ENCODE results near the gene TSPOAP1. TPM values are rescaled to one million over a fixed set of nuclear protein-coding genes. Genes with fewer than 3 reads are reported as not detected.

The TSPOAP1 gene
- total RNA-seq, 1 donor from 2014 or later: 0.05 TPM

DNA sequence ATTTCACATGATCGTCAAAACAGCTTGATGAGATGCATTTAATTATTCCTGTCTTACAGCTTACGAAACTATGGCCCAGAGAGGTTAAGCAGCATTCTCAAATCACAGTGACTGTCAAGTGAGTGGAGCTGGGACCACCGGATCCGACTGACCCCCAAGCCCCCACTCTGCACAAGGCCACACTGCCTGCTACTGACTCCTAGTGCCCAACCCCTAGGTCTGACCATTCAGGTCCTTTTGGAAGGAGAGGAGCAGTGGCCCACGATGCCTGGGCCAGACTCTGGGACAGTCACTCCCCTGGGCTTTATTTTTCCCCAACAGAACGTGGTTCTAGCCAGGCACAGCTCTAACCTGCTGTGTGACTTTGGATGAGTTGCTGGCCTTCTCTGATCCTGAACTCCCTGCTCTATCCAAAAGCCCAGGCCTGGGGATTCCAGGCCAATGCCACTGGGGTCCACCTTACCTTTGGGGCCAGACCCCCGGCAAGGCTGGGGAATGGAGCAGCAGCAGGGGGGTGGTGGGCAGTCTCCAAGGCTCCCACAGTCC, 9.9 kb downstream of the TSPOAP1 start:
- Mint-ChIP-seq H3K9me3 (ENCODE audit: unreplicated experiment) (no peaks in the 10 kb centered on the region), H3K36me3 (ENCODE audit: unreplicated experiment) (no peaks in the 10 kb centered on the region), H3K27me3 (ENCODE audit: unreplicated experiment) (peaks cover 3% of the 10 kb centered on the region), H3K4me3 (ENCODE audit: unreplicated experiment) (no peak overlapping the region), H3K4me1 (ENCODE audit: unreplicated experiment) (no peaks in the 10 kb centered on the region), H3K27ac (ENCODE audit: unreplicated experiment) (no peak overlapping the region)
- TF ChIP-seq, protein P1, sequence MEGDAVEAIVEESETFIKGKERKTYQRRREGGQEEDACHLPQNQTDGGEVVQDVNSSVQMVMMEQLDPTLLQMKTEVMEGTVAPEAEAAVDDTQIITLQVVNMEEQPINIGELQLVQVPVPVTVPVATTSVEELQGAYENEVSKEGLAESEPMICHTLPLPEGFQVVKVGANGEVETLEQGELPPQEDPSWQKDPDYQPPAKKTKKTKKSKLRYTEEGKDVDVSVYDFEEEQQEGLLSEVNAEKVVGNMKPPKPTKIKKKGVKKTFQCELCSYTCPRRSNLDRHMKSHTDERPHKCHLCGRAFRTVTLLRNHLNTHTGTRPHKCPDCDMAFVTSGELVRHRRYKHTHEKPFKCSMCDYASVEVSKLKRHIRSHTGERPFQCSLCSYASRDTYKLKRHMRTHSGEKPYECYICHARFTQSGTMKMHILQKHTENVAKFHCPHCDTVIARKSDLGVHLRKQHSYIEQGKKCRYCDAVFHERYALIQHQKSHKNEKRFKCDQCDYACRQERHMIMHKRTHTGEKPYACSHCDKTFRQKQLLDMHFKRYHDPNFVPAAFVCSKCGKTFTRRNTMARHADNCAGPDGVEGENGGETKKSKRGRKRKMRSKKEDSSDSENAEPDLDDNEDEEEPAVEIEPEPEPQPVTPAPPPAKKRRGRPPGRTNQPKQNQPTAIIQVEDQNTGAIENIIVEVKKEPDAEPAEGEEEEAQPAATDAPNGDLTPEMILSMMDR (IDR thresholded peaks at IDR 0.05): no peak
- DNase-seq (ENCODE audit: extremely low spot score, unreplicated experiment): no peak

DNA sequence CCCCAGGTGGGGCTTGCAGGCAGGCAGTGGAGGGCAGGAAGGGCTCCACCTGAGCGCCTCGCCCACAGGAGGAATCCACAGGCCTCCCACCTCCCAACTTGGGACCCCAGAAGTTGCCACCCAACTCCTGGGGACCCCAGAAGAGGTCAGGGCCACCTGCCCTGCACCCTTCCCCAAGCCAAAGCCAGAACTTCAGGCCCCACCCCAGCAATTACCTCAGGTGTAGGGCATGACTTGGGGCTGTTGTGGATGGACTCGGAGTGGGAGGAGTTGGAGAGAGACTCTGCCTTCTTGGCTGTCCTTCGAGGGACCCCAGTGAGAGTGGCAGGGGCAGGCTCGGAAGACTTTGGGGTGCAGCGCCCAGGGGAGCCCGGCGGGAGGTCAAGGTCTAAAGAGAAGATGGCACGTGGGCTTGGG, 10.5 kb downstream of the TSPOAP1 start:
- Mint-ChIP-seq H3K27ac (ENCODE audit: unreplicated experiment) (no peak overlapping the region), H3K4me3 (ENCODE audit: unreplicated experiment) (no peak overlapping the region), H3K4me1 (ENCODE audit: unreplicated experiment) (no peaks in the 10 kb centered on the region), H3K27me3 (ENCODE audit: unreplicated experiment) (peaks cover 8% of the 10 kb centered on the region), H3K36me3 (ENCODE audit: unreplicated experiment) (no peaks in the 10 kb centered on the region), H3K9me3 (ENCODE audit: unreplicated experiment) (no peaks in the 10 kb centered on the region)
- TF ChIP-seq, protein P1 (IDR thresholded peaks at IDR 0.05): no peak
- no peak for DNase-seq (ENCODE audit: extremely low spot score, unreplicated experiment)

DNA sequence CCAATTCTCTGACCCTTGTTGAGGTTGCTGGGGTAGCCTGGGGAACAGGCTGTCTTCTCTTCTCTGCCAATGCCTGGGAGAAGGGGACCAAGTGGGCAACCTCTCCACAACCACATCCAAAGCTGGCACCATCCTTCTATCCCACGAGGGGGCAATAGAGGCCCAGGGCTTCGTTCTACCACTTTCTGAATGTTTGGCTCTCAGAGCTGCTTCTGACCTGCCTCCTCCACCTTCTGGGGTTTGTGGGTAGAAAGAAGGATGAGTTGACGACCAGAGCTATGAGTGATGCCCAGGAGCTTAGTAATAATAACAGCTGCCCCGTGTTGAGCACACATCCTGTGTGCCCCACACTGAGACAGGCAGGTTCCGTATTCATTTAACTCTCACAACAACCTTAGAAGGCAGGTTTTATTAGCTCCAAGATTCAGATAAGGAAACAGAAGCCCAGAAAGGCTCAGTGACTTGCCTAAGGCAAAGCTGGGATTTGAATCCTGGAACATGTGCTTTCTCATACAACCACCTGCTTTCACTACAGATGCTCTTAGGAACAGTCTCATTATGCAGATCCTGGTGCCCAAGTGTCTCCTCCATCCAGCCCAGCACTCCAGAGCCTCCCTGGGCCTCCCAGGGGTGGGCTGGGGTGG, 11.1 kb downstream of the TSPOAP1 start:
- Mint-ChIP-seq H3K4me3 (ENCODE audit: unreplicated experiment) (no peak overlapping the region), H3K36me3 (ENCODE audit: unreplicated experiment) (no peaks in the 10 kb centered on the region), H3K27ac (ENCODE audit: unreplicated experiment) (no peak overlapping the region), H3K4me1 (ENCODE audit: unreplicated experiment) (no peaks in the 10 kb centered on the region), H3K27me3 (ENCODE audit: unreplicated experiment) (peaks cover 10% of the 10 kb centered on the region), H3K9me3 (ENCODE audit: unreplicated experiment) (no peaks in the 10 kb centered on the region)
- no peak for DNase-seq (ENCODE audit: extremely low spot score, unreplicated experiment)
- TF ChIP-seq, protein P1 (IDR thresholded peaks at IDR 0.05): peak; percentile 67

DNA sequence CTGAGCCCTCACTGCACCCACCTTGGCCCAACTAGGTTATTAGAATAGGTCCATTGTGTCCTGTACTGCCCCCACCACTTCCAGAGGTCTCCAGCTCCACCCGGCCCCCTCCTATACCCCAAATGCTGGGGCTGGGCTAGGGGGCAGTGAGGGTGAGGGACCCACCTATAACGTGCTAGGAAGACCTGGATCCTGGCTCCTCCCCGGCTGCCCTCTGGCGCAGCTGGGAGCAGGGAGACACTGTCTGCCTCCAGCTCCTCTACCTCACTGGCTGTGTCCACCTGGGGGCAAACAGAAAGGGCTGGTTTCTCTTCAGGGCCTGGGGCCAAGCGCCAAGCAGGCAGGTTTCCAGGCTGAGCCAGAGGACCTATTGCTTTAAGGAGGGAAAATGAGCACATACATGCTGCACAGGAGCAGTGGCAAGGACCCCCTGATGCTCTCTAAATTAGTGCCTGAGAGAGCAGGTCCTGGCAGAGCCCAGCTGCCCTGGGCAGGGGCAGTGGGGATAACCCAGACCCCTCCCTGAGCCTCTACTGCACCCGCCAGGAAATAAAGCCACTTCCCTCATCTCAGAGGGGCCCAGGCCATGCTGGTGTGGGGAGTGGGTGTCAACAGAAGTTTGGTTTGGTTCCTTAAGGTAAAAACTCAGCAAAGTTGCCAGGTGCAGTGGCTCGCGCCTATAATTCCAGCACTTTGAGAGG, 12.2 kb downstream of the TSPOAP1 start:
- H3K36me3 Mint-ChIP-seq (ENCODE audit: unreplicated experiment): no peaks in the 10 kb centered on the region
- no peaks in the 10 kb centered on the region for H3K9me3 Mint-ChIP-seq (ENCODE audit: unreplicated experiment)
- H3K4me1 Mint-ChIP-seq (ENCODE audit: unreplicated experiment): no peaks in the 10 kb centered on the region
- H3K27me3 Mint-ChIP-seq (ENCODE audit: unreplicated experiment): peaks cover 11% of the 10 kb centered on the region
- peak; percentile 75 for DNase-seq (ENCODE audit: extremely low spot score, unreplicated experiment)
- TF ChIP-seq, protein P1 (IDR thresholded peaks at IDR 0.05): no peak
- no peak overlapping the region for H3K27ac Mint-ChIP-seq (ENCODE audit: unreplicated experiment)
- H3K4me3 Mint-ChIP-seq (ENCODE audit: unreplicated experiment): no peak overlapping the region

DNA sequence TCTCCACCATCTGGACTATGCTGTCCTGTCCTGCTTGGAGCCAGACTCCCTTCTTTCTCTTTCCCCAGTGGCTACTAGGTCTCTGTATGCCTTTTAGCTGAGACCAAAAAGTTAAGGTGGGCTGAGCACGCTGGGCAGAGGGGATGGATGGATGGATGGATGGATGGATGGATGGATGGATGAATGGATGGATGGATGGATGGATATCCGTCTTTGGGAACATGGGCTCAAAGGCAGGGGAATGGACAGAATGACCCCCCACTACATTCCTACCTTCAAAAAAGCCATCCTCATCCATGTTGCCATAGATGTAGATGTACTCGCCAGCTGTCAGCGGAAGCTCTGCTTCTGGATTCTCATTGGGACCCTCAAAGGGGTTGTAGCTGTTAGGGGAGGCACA, 12.8 kb downstream of the TSPOAP1 start:
- peak; percentile 63 for DNase-seq (ENCODE audit: extremely low spot score, unreplicated experiment)
- TF ChIP-seq, protein P1 (IDR thresholded peaks at IDR 0.05): no peak
- Mint-ChIP-seq H3K36me3 (ENCODE audit: unreplicated experiment) (no peaks in the 10 kb centered on the region), H3K4me1 (ENCODE audit: unreplicated experiment) (no peaks in the 10 kb centered on the region), H3K4me3 (ENCODE audit: unreplicated experiment) (no peak overlapping the region), H3K27ac (ENCODE audit: unreplicated experiment) (no peak overlapping the region), H3K27me3 (ENCODE audit: unreplicated experiment) (peaks cover 11% of the 10 kb centered on the region), H3K9me3 (ENCODE audit: unreplicated experiment) (no peaks in the 10 kb centered on the region)
